ENCODE measurements around the gene HHAT.
"Not testable (repeated sequence)": the region's sequence is repeated elsewhere in the genome, so short reads cannot be mapped to it uniquely, and the experiment has no call there.

Gene HHAT

DNA sequence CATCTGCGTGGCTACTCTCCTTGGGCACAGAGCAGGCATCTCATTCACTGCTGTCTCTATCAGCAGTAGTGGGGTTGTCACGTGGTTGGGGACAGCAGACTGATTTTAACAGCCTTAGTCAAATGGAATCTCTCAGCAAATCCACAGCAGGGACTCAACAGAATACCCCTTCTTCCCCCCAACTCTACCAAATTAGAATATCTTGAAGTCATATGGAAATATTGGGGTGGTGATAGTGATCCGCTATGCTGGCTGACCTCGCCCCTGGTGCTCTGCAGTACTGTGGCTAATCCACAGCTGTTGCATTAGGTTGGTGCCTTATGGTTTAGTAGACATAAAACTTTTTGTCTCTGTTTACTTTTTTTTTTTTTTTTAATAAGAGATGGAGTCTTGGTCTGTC, 23.9 kb downstream of the HHAT start:
- Mint-ChIP-seq H3K27ac (no peak overlapping the region), H3K27me3 (peaks cover 4% of the 10 kb centered on the region), H3K36me3 (no peaks in the 10 kb centered on the region), H3K9me3 (no peaks in the 10 kb centered on the region), H3K4me3 (no peak overlapping the region), H3K4me1 (peaks cover 4% of the 10 kb centered on the region)
- CTCF ChIA-PET = no interaction called here
- no peak for DNase-seq

DNA sequence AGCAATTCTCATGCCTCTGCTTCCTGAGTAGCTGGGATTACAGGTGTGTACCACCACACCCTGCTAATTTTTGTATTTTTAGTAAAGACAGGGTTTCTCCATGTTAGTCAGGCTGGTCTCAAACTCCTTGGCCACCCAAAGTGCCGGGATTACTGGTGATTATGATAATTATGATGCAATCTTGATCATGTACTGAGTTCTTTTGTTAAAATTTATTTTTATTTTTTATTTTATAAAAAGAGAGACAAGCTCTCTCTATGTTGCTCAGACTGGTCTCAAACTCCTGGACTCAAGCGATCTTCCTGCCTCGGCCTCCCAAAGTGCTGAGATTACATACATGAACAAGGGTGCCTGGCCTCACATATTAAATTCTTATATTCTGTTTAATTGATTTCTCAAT, 25.6 kb downstream of the HHAT start:
- CTCF ChIA-PET, H3K4me3 Mint-ChIP-seq, H3K27me3 Mint-ChIP-seq, H3K4me1 Mint-ChIP-seq, DNase-seq, H3K36me3 Mint-ChIP-seq, H3K9me3 Mint-ChIP-seq, H3K27ac Mint-ChIP-seq: not testable (repeated sequence)

DNA sequence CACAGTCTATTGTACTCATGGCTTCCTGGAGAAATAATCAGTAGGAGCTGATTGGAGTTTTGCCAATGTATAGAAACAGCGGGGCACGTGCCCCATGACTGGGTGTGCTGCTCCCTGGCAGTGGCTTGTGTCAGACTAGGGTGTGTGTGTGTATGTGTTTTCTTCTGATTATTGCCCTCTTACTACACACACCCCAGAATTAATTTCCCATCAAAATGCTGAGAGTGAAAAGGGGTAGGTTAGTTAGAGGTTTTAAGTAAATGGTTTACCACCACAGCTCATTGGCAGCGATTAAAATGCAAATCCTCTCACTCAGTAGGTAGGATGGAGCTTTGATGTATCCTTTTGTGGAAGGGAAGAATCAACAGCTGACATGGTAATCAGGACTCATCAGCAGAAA, 29.9 kb downstream of the HHAT start:
- H3K4me1 Mint-ChIP-seq = peaks cover 2% of the 10 kb centered on the region
- CTCF ChIA-PET = interaction anchor here (1.3 to 3.6 kb wide), 3 partner anchors 16 to 43 kb away, joined by 4 to 27 read pairs (median 7); no protein-coding TSS in a partner anchor
- H3K9me3 Mint-ChIP-seq = no peaks in the 10 kb centered on the region
- H3K36me3 Mint-ChIP-seq = no peaks in the 10 kb centered on the region
- DNase-seq = no peak
- no peak overlapping the region for H3K4me3 Mint-ChIP-seq
- no peaks in the 10 kb centered on the region for H3K27me3 Mint-ChIP-seq
- no peak overlapping the region for H3K27ac Mint-ChIP-seq

DNA sequence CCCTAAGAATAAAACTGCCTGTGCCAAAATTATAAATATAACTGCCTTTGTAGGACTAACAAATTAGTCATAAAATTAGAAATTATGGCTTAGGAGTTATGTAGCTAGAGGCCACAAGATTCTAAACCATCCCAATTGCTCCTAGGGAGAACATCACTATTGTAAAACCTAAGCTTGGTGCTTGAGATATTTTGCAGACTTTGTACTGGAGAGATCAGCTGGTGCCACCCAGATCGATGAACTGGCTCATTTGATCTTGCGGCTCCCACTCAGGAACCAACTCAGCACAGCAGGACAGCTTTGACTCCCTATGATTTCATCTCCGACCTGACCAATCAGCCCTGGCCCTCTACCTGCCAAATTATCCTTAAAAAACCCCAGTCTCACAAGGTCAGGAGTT, 30.6 kb downstream of the HHAT start:
- Mint-ChIP-seq H3K27ac (no peak overlapping the region), H3K4me3 (no peak overlapping the region), H3K9me3 (no peaks in the 10 kb centered on the region), H3K36me3 (no peaks in the 10 kb centered on the region), H3K27me3 (no peaks in the 10 kb centered on the region), H3K4me1 (no peaks in the 10 kb centered on the region)
- CTCF ChIA-PET = interaction anchor here (0.7 to 3.6 kb wide), 7 partner anchors 15 to 365 kb away, joined by 3 to 27 read pairs (median 7); no protein-coding TSS in a partner anchor
- DNase-seq = no peak

DNA sequence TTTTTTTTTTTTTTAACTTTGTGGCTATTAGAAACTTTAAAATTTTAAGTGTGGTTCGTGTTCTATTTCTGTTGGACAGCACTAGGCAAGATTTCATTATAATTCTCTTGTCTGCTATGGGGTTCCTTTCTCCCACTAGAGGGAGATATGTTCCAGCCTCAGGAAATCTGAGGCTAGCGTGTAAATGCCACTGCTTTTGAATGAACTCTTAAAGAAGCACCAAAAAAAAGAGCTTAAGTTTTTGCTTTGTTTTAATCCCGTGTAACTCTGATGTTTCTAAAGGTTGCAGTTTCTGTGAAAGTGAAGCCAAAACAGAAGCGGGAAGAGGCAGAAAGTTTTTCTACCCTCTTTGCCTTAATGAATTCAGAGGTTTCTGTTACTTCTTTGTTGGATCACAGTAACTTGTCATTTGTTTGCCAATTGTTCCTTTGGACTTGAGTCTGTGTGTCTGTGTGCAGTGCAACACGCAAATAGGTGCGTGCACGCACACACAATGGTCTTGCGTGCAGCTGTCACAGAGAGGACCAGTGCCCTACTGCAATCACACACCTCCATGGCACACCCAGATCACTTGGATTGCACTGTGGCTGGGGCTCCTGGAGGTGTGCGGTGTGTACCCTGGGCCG, 32.3 kb downstream of the HHAT start:
- no peaks in the 10 kb centered on the region for H3K36me3 Mint-ChIP-seq
- H3K4me1 Mint-ChIP-seq = no peaks in the 10 kb centered on the region
- H3K27ac Mint-ChIP-seq = no peak overlapping the region
- no peak overlapping the region for H3K4me3 Mint-ChIP-seq
- no peak for DNase-seq
- no peaks in the 10 kb centered on the region for H3K27me3 Mint-ChIP-seq
- no peaks in the 10 kb centered on the region for H3K9me3 Mint-ChIP-seq
- CTCF ChIA-PET = interaction anchor here (0.6 to 3.6 kb wide), 17 partner anchors 8 to 46 kb away, joined by 3 to 27 read pairs (median 4); no protein-coding TSS in a partner anchor

DNA sequence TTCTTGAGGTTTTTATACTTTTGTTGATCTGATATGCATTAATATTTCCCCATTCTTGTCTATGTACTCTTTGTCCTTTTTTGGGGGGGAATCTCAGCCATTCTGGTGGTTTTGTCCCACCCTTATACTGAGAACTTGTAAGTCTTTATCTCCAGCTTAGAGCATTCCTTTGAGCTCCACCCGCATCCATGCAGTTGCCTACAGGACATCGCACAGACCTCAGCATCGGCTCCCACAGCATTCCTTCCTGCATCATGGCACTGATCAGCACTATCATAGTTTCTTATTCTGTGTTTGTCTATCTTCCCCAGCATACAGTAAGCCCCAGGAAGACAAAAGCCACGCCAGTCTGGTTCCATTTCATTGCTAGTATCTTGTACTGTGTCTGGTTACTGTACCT, 33.0 kb downstream of the HHAT start:
- H3K4me3 Mint-ChIP-seq = no peak overlapping the region
- no peaks in the 10 kb centered on the region for H3K4me1 Mint-ChIP-seq
- no peaks in the 10 kb centered on the region for H3K27me3 Mint-ChIP-seq
- H3K9me3 Mint-ChIP-seq = no peaks in the 10 kb centered on the region
- no peak overlapping the region for H3K27ac Mint-ChIP-seq
- no peaks in the 10 kb centered on the region for H3K36me3 Mint-ChIP-seq
- no peak for DNase-seq
- CTCF ChIA-PET = interaction anchor here (1.0 to 3.6 kb wide), 8 partner anchors 10 to 45 kb away, joined by 4 to 27 read pairs (median 8); no protein-coding TSS in a partner anchor

DNA sequence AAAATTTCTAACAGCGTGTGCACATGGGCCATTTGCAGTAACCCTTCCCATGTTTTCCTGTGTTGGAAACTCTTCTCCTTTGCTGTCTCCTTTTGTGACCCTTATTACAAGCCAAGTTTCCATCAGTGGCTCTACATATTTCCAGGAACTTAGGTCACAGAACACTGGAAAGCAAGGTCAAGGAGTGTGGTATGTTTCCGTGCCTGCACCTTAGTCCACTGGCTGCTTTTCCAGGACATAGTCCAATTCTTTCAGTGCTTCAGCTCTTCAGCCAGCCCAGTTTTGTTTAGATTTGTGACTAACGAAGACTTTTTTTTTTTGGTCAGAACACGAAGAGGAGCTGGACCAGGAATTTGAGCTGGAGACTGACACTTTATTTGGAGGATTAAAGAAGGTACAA, 33.8 kb downstream of the HHAT start:
- H3K27ac Mint-ChIP-seq = no peak overlapping the region
- H3K4me1 Mint-ChIP-seq = no peaks in the 10 kb centered on the region
- CTCF ChIA-PET = interaction anchor here (0.6 to 4.6 kb wide), 3 partner anchors 12 to 217 kb away, joined by 3 to 21 read pairs (median 4); no protein-coding TSS in a partner anchor
- no peaks in the 10 kb centered on the region for H3K9me3 Mint-ChIP-seq
- no peak overlapping the region for H3K4me3 Mint-ChIP-seq
- DNase-seq = no peak
- H3K36me3 Mint-ChIP-seq = no peaks in the 10 kb centered on the region
- no peaks in the 10 kb centered on the region for H3K27me3 Mint-ChIP-seq

DNA sequence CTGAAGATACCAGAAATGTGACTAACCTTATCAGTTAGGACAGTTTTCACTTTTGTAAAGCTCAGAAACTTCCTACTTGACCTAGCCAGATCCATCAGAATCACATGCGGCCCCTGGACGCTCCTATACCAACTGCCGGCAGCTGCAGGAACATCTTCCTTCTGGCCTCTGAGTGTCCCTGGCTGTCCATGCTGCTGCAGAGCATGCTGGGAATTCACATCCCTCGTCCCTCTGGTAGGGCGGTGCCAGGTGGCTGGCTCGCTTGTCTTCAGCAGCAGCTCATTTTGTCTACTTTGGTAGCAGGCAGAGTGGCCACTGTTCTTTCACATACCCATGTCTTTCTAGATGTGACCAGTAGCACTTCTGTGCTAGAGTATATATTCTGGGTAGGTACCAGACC, 34.4 kb downstream of the HHAT start:
- no peaks in the 10 kb centered on the region for H3K4me1 Mint-ChIP-seq
- H3K9me3 Mint-ChIP-seq = no peaks in the 10 kb centered on the region
- no peaks in the 10 kb centered on the region for H3K36me3 Mint-ChIP-seq
- no peaks in the 10 kb centered on the region for H3K27me3 Mint-ChIP-seq
- no peak overlapping the region for H3K27ac Mint-ChIP-seq
- H3K4me3 Mint-ChIP-seq = no peak overlapping the region
- no peak for DNase-seq
- CTCF ChIA-PET = interaction anchor here (0.6 to 4.6 kb wide), 4 partner anchors 11 to 530 kb away, joined by 3 to 21 read pairs (median 4); no protein-coding TSS in a partner anchor

DNA sequence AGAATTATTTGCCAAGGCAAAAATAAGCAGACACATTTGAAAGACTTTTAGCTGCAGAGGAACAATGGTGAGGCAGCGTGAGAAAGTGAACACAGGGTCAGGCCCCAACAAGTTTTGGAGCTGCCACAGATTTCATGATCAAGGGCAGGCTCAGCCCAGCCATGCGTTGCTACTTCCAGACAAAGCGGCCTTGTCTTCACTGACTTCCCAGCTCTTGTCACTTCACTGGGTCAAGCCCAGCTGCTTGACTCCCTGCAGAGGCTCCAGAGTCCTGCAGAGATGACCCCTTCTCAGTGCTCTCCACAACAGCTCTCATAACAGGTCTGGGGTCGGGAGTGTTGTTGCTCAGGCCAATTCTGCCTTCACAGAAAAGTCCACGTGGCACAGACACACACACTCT, 35.8 kb downstream of the HHAT start:
- Mint-ChIP-seq H3K27me3 (no peaks in the 10 kb centered on the region), H3K27ac (no peak overlapping the region), H3K36me3 (no peaks in the 10 kb centered on the region), H3K4me1 (no peaks in the 10 kb centered on the region), H3K9me3 (no peaks in the 10 kb centered on the region), H3K4me3 (no peak overlapping the region)
- CTCF ChIA-PET = interaction anchor here (0.8 to 4.6 kb wide), 3 partner anchors 10 to 82 kb away, joined by 4 to 21 read pairs (median 9); no protein-coding TSS in a partner anchor
- no peak for DNase-seq

DNA sequence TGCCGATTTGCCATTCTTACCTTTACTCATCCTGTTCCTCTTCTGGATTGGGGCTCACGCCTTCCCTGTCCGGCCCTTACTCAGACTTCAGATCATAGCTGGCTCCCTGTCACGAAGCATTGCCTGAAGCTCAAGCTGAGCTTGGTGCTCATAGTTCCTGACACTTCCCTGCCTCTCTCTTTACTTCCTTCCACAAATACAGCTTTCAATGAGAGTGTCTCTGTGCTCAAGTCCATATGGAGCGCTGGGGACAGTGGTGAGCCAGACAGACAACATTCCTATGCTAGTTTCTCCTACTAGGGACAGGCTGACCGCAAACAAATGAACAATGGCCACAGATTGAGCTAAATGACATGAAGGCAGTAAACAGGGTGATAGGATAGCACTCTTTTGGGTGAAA, 38.1 kb downstream of the HHAT start:
- no peak for DNase-seq
- Mint-ChIP-seq H3K27ac (no peak overlapping the region), H3K4me1 (no peaks in the 10 kb centered on the region), H3K4me3 (no peak overlapping the region), H3K9me3 (no peaks in the 10 kb centered on the region), H3K27me3 (no peaks in the 10 kb centered on the region), H3K36me3 (no peaks in the 10 kb centered on the region)
- CTCF ChIA-PET = interaction anchor here (4.6 kb wide), 1 partner anchor 8 kb away, joined by 21 read pairs; no protein-coding TSS in a partner anchor

DNA sequence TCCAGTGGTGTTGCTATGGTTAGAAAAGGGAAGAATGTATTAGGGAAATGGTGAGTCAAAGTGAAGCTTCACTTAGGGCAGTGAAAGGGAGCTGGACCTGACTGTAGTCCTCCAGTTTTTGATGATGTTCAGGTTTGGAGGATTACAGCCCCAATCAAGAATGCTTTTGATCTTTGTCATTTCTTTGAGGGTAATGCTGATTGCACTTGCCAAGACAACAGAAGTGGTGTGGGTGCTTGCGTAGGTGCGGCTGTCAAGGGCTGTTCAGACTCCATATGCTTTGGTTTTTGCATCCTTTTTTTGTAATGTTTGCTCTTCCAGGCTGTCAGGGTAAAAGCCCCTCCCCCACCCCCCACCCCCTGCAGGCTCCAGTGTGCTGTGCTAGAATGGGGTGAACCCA, 38.9 kb downstream of the HHAT start:
- H3K4me1 Mint-ChIP-seq = no peaks in the 10 kb centered on the region
- CTCF ChIA-PET = no interaction called here
- DNase-seq = no peak
- H3K4me3 Mint-ChIP-seq = no peak overlapping the region
- H3K27me3 Mint-ChIP-seq = no peaks in the 10 kb centered on the region
- H3K36me3 Mint-ChIP-seq = no peaks in the 10 kb centered on the region
- no peak overlapping the region for H3K27ac Mint-ChIP-seq
- no peaks in the 10 kb centered on the region for H3K9me3 Mint-ChIP-seq

DNA sequence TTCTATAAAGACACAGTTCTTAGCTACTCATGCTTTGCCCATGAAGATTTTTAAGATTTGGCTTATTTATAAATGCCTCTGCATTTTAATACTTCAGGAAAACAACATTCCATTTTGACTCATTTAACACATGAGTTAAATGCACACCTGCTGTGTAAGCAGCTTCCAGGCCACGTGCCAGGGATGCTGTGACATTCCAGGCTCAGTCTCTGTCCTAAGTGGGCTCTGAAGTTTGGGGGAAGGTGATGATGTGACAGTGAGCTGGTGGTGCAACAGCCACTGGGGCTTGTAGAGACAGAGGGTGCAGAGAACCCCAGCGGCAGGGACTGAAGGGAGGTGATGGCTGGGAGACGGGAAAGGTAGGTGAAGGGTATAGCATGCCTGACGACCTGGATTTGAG, 40.7 kb downstream of the HHAT start:
- Mint-ChIP-seq H3K27me3 (no peaks in the 10 kb centered on the region), H3K4me1 (peaks cover 5% of the 10 kb centered on the region), H3K9me3 (no peaks in the 10 kb centered on the region), H3K27ac (no peak overlapping the region), H3K36me3 (no peaks in the 10 kb centered on the region), H3K4me3 (no peak overlapping the region)
- no peak for DNase-seq
- CTCF ChIA-PET = interaction anchor here (1.4 kb wide), 1 partner anchor 9 kb away, joined by 4 read pairs; no protein-coding TSS in a partner anchor

DNA sequence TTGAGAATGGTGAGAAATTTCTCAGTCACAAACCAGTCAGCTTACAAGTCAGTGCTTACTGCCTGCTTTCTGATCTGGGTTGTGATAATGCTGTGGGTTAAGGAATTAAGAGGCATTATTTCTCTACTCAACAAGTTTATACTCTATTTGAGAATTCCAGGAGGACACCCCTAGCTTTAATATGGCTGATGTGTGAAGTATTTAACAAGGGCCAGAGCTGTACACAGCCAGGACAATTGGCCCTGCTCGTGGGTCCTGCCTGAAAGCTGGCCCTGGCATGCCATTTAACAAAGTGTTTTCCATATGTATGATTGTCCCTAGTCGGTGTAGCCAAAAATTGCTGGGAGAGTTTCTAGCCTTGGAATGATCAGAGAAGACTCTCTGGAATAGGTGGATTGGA, 43.2 kb downstream of the HHAT start:
- CTCF ChIA-PET = interaction anchor here (1.3 to 6.6 kb wide), 2 partner anchors 11 to 27 kb away, joined by 8 to 52 read pairs; no protein-coding TSS in a partner anchor
- H3K9me3 Mint-ChIP-seq = no peaks in the 10 kb centered on the region
- no peaks in the 10 kb centered on the region for H3K36me3 Mint-ChIP-seq
- no peak for DNase-seq
- no peaks in the 10 kb centered on the region for H3K27me3 Mint-ChIP-seq
- H3K4me3 Mint-ChIP-seq = no peak overlapping the region
- H3K27ac Mint-ChIP-seq = no peak overlapping the region
- H3K4me1 Mint-ChIP-seq = peaks cover 9% of the 10 kb centered on the region

DNA sequence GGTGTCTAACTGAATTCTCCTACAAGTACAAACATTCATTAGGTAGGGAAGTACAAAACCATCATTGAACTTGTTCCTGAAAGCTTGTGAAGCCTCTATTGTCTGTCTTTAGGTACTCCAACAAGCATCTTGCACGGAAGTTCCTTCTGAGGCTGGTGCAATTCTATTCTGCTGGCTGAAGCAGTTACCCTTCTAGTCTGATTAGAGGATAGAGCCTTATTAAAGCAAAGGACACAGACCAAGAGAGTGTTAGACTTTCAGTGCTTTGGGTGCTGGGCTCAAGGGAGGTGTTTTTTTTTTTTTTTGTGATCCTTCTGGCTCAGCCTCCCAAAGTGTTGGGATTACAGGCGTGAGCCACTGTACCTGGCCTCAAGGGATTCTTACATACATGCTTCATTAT, 43.8 kb downstream of the HHAT start:
- Mint-ChIP-seq H3K27me3 (no peaks in the 10 kb centered on the region), H3K27ac (no peak overlapping the region), H3K36me3 (no peaks in the 10 kb centered on the region), H3K9me3 (no peaks in the 10 kb centered on the region), H3K4me1 (peaks cover 9% of the 10 kb centered on the region), H3K4me3 (no peak overlapping the region)
- CTCF ChIA-PET = interaction anchor here (0.7 to 6.6 kb wide), 3 partner anchors 11 to 221 kb away, joined by 3 to 52 read pairs (median 8); no protein-coding TSS in a partner anchor
- DNase-seq = no peak

Data from activated naive CD4-positive, alpha-beta T cell treated with anti-CD3 and anti-CD28 coated beads, Interleukin-2, amount 10 ng/mL, durations not matched to agents 7 days and 5 days (primary cell).